SK-N-SH treated with all-trans-retinoic acid at 6 μM for 48 hours (cell line): ENCODE measurements around the gene KPNA1.

Source experiments
- ATAC-seq: fragments of 200-7000 bp; cut with Tn5 transposase; 3 replicates; pipeline ENCODE4 v1.9.1; 2020; ENCODE audit warnings: mild to moderate bottlenecking, moderate library complexity
- ARNTL ChIP-seq: fragments of 450-650 bp; formaldehyde crosslinking; IDR thresholded peaks from 2 replicates; pipeline ENCODE4 v1.5.0; 2020; ENCODE audit warnings: low read depth, mild to moderate bottlenecking, moderate library complexity, borderline replicate concordance
- BACH2 ChIP-seq: fragments of 250-450 bp; sonication (Bioruptor Pico); IDR thresholded peaks from 2 replicates; pipeline ENCODE4 v1.9.0; 2021; ENCODE audit warnings: mild to moderate bottlenecking, borderline replicate concordance
- CREB5 ChIP-seq: fragments of 250-450 bp; sonication (Bioruptor Pico); IDR thresholded peaks from 2 replicates; pipeline ENCODE4 v1.5.1; 2020; ENCODE audit warnings: low read depth, mild to moderate bottlenecking, moderate library complexity
- CSDC2 ChIP-seq: fragments of 250-450 bp; sonication (Bioruptor Pico); IDR thresholded peaks from 2 replicates; pipeline ENCODE4 v1.5.0; 2020; ENCODE audit warnings: mild to moderate bottlenecking, moderate library complexity
- CSRNP3 ChIP-seq: fragments of 250-450 bp; sonication (Bioruptor Pico); IDR thresholded peaks from 2 replicates; pipeline ENCODE4 v1.5.1; 2021; ENCODE audit warnings: mild to moderate bottlenecking, moderate library complexity
- ESRRG ChIP-seq: fragments of 250-450 bp; sonication (Bioruptor Pico); IDR thresholded peaks from 2 replicates; pipeline ENCODE4 v1.6.1; 2021; ENCODE audit warnings: mild to moderate bottlenecking
- GLIS3 ChIP-seq: fragments of 250-450 bp; sonication (Bioruptor Pico); IDR thresholded peaks from 2 replicates; pipeline ENCODE4 v1.5.0; 2020; ENCODE audit warnings: mild to moderate bottlenecking, moderate library complexity
- OSR1 ChIP-seq: fragments of 250-450 bp; sonication (Bioruptor Pico); IDR thresholded peaks from 2 replicates; pipeline ENCODE4 v1.8.0; 2022; ENCODE audit warnings: moderate library complexity, mild to moderate bottlenecking, inconsistent platforms
- POU6F1 ChIP-seq: fragments of 250-450 bp; sonication (Bioruptor Pico); IDR thresholded peaks from 2 replicates; pipeline ENCODE4 v1.8.0; 2021; ENCODE audit warnings: low read depth, mild to moderate bottlenecking, moderate library complexity, borderline replicate concordance
- PPARA ChIP-seq: fragments of 250-450 bp; sonication (Bioruptor Pico); IDR thresholded peaks from 2 replicates; pipeline ENCODE4 v1.5.0; 2020; ENCODE audit warnings: mild to moderate bottlenecking, borderline replicate concordance
- RARB ChIP-seq: fragments of 250-450 bp; sonication (Bioruptor Pico); IDR thresholded peaks from 2 replicates; pipeline ENCODE4 v1.8.0; 2021; ENCODE audit warnings: mild to moderate bottlenecking, moderate library complexity
- SNAI2 ChIP-seq: fragments of 250-450 bp; sonication (Bioruptor Pico); IDR thresholded peaks from 2 replicates; pipeline ENCODE4 v1.5.0; 2020; ENCODE audit warnings: mild to moderate bottlenecking, moderate library complexity
- TCF4 ChIP-seq: fragments of 250-450 bp; sonication (Bioruptor Pico); IDR thresholded peaks from 2 replicates; pipeline ENCODE4 v1.8.0; 2021; ENCODE audit warnings: mild to moderate bottlenecking, moderate library complexity, borderline replicate concordance
- TOX ChIP-seq: fragments of 250-450 bp; sonication (Bioruptor Pico); IDR thresholded peaks from 2 replicates; pipeline ENCODE4 v1.8.0; 2021; ENCODE audit warnings: mild to moderate bottlenecking, moderate library complexity, borderline replicate concordance
- ZC3H10 ChIP-seq: fragments of 250-450 bp; sonication (Bioruptor Pico); IDR thresholded peaks from 2 replicates; pipeline ENCODE4 v1.5.1; 2021; ENCODE audit warnings: mild to moderate bottlenecking, moderate library complexity
- ZFP3 ChIP-seq: fragments of 250-450 bp; sonication (Bioruptor Pico); IDR thresholded peaks from 2 replicates; pipeline ENCODE4 v1.5.0; 2020; ENCODE audit warnings: mild to moderate bottlenecking, moderate library complexity
- ZFP30 ChIP-seq: fragments of 450-650 bp; formaldehyde crosslinking; IDR thresholded peaks from 2 replicates; pipeline ENCODE4 v1.5.0; 2022; ENCODE audit warnings: mild to moderate bottlenecking, moderate library complexity
- ZNF565 ChIP-seq: fragments of 450-650 bp; formaldehyde crosslinking; conservative IDR thresholded peaks from 2 replicates; pipeline ENCODE4 v1.5.0; 2020; ENCODE audit warnings: low read depth, mild to moderate bottlenecking, moderate library complexity
- ZNF70 ChIP-seq: fragments of 450-650 bp; formaldehyde crosslinking; IDR thresholded peaks from 2 replicates; pipeline ENCODE4 v1.5.0; 2020; ENCODE audit warnings: mild to moderate bottlenecking, moderate library complexity
- ZNF8 ChIP-seq: fragments of 450-650 bp; formaldehyde crosslinking; IDR thresholded peaks from 2 replicates; pipeline ENCODE4 v1.5.0; 2020; ENCODE audit warnings: mild to moderate bottlenecking, moderate library complexity
- TF ChIP-seq, protein P1 (sequence below): fragments of 250-450 bp; sonication (Bioruptor Pico); IDR thresholded peaks from 2 replicates; pipeline ENCODE4 v1.8.0; 2020; ENCODE audit warnings: mild to moderate bottlenecking, moderate library complexity, borderline replicate concordance
- TF ChIP-seq, protein P2 (sequence below): fragments of 250-450 bp; sonication (Bioruptor Pico); IDR thresholded peaks from 2 replicates; pipeline ENCODE4 v1.5.0; 2020; ENCODE audit warnings: mild to moderate bottlenecking, moderate library complexity

The KPNA1 gene

GRCh38 chr3:122508135-122508914, 6.4 kb downstream of the KPNA1 start:
- ATAC-seq: no peak
- TF ChIP-seq ZNF70 (CRISPR knock-in tag): no peak
- TF ChIP-seq, protein P1, sequence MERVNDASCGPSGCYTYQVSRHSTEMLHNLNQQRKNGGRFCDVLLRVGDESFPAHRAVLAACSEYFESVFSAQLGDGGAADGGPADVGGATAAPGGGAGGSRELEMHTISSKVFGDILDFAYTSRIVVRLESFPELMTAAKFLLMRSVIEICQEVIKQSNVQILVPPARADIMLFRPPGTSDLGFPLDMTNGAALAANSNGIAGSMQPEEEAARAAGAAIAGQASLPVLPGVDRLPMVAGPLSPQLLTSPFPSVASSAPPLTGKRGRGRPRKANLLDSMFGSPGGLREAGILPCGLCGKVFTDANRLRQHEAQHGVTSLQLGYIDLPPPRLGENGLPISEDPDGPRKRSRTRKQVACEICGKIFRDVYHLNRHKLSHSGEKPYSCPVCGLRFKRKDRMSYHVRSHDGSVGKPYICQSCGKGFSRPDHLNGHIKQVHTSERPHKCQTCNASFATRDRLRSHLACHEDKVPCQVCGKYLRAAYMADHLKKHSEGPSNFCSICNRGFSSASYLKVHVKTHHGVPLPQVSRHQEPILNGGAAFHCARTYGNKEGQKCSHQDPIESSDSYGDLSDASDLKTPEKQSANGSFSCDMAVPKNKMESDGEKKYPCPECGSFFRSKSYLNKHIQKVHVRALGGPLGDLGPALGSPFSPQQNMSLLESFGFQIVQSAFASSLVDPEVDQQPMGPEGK (CRISPR knock-in tag): no peak
- TF ChIP-seq CSDC2 (CRISPR knock-in tag): no peak
- no peak for TF ChIP-seq ZFP30 (CRISPR knock-in tag)
- no peak for TF ChIP-seq BACH2
- no peak for TF ChIP-seq TOX (CRISPR knock-in tag)
- no peak for TF ChIP-seq ESRRG
- TF ChIP-seq, protein P2, sequence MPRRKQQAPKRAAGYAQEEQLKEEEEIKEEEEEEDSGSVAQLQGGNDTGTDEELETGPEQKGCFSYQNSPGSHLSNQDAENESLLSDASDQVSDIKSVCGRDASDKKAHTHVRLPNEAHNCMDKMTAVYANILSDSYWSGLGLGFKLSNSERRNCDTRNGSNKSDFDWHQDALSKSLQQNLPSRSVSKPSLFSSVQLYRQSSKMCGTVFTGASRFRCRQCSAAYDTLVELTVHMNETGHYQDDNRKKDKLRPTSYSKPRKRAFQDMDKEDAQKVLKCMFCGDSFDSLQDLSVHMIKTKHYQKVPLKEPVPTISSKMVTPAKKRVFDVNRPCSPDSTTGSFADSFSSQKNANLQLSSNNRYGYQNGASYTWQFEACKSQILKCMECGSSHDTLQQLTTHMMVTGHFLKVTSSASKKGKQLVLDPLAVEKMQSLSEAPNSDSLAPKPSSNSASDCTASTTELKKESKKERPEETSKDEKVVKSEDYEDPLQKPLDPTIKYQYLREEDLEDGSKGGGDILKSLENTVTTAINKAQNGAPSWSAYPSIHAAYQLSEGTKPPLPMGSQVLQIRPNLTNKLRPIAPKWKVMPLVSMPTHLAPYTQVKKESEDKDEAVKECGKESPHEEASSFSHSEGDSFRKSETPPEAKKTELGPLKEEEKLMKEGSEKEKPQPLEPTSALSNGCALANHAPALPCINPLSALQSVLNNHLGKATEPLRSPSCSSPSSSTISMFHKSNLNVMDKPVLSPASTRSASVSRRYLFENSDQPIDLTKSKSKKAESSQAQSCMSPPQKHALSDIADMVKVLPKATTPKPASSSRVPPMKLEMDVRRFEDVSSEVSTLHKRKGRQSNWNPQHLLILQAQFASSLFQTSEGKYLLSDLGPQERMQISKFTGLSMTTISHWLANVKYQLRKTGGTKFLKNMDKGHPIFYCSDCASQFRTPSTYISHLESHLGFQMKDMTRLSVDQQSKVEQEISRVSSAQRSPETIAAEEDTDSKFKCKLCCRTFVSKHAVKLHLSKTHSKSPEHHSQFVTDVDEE (CRISPR knock-in tag): no peak
- no peak for TF ChIP-seq PPARA (CRISPR knock-in tag)
- TF ChIP-seq ZNF565 (CRISPR knock-in tag): no peak
- no peak for TF ChIP-seq ZC3H10 (CRISPR knock-in tag)
- no peak for TF ChIP-seq POU6F1 (CRISPR knock-in tag)
- no peak for TF ChIP-seq CSRNP3 (CRISPR knock-in tag)
- no peak for TF ChIP-seq OSR1 (CRISPR knock-in tag)
- TF ChIP-seq RARB (CRISPR knock-in tag): no peak
- TF ChIP-seq TCF4 (CRISPR knock-in tag): no peak
- no peak for TF ChIP-seq ZNF8 (CRISPR knock-in tag)
- TF ChIP-seq ARNTL (CRISPR knock-in tag): no peak
- no peak for TF ChIP-seq CREB5 (CRISPR knock-in tag)
- TF ChIP-seq, all 23 proteins: peak for 0

DNA sequence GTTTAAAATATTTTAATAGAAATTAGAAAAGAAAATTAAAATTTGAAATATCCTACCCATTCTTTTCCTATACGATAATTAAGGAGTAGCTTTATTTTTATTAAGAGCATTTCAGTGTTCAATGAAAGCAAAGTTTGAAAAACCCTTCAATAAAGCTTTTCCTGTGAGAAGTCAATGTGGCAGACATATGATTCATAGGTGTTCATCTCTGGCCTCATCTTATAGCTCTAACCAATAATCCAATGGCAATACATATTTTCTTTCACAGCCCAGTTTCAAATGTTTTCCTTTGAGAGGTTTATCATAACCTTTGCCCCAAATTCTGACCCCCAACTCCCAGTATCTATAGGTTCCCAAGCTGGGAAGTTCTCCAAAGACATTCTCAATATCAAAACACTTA, 8.3 kb downstream of the KPNA1 start:
- TF ChIP-seq ZNF8 (CRISPR knock-in tag) (no peak), CSDC2 (CRISPR knock-in tag) (no peak), OSR1 (CRISPR knock-in tag) (no peak), GLIS3 (CRISPR knock-in tag) (no peak), TCF4 (CRISPR knock-in tag) (no peak), ZFP30 (CRISPR knock-in tag) (no peak), ZFP3 (no peak), ZNF70 (CRISPR knock-in tag) (no peak), ESRRG (no peak), POU6F1 (CRISPR knock-in tag) (no peak), ARNTL (CRISPR knock-in tag) (no peak), SNAI2 (CRISPR knock-in tag) (no peak), TOX (CRISPR knock-in tag) (no peak), BACH2 (no peak)
- TF ChIP-seq, protein P1 (CRISPR knock-in tag): no peak
- TF ChIP-seq, protein P2 (CRISPR knock-in tag): no peak
- TF ChIP-seq, all 23 proteins: peak for 0
- no peak for ATAC-seq
